Measurements from ENCODE around the gene VPS35L.

DNA sequence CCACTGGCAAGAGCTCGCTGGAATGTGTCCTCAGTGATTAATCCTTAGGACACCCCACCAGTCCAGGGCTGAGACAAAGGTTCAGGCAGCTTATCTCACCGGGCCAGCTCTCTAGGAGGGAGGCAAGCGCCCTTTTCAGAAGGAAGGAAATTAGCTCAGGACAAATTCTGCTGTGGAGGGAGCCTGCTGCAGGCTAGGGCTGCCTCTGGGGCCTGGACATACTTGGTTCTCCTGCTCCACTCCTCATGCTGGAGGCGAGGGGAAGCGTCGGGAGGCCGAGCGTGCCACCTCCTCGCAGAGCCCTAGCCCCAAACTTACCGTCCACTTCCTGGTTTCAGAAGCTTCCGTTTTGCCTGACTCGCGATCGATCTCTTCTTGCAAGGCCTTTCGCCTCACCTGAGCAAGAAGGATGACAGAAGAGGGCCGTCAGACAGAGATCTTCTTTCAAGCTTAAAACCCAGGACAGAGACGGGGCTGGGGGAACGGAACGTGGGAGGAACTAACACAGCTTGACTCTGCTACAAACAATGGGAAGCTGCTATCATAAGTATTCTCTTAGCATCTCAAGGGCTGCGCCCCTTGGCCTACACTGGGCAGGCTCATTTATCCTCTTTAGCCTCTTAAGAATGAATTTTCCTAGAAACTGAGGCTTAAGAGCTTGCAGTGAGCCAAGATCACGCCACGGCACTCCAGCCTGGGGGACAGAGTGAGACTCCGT, 154.8 kb downstream of the VPS35L start:
- TF ChIP-seq CTCF (IDR thresholded peaks at IDR 0.05; ENCODE audit: poor library complexity) (no peak), EZH2phosphoT487 (IDR thresholded peaks at IDR 0.05; ENCODE audit: low read depth, severe bottlenecking, unreplicated experiment) (no peak), EZH2 (IDR thresholded peaks at IDR 0.05; ENCODE audit: borderline replicate concordance) (no peak)

All from hepatocyte (in vitro differentiated cells).